GM18873 (cell line): ENCODE measurements around the gene YWHAE.
"Not testable (repeated sequence)": the region's sequence is repeated elsewhere in the genome, so short reads cannot be mapped to it uniquely, and the experiment has no call there.

Experiments used
- ATAC-seq: cut with Tn5 transposase; IDR thresholded peaks from one replicate; pipeline ENCODE4 v1.9.1; 2021; ENCODE audit warnings: mild to moderate bottlenecking, moderate library complexity, moderate number of reproducible peaks; ENCODE audit not compliant: unreplicated experiment, low FRiP score

The YWHAE gene

GRCh38 chr17:1413281-1413791 lies 13.3 kb upstream of the YWHAE start:
- ATAC-seq: no peak

- no peak for ATAC-seq
Measured at GRCh38 chr17:1412185-1413110, 12.4 kb upstream of the YWHAE start.

- no peak for ATAC-seq
Measured at GRCh38 chr17:1402262-1402586, 2.2 kb upstream of the YWHAE start.

DNA sequence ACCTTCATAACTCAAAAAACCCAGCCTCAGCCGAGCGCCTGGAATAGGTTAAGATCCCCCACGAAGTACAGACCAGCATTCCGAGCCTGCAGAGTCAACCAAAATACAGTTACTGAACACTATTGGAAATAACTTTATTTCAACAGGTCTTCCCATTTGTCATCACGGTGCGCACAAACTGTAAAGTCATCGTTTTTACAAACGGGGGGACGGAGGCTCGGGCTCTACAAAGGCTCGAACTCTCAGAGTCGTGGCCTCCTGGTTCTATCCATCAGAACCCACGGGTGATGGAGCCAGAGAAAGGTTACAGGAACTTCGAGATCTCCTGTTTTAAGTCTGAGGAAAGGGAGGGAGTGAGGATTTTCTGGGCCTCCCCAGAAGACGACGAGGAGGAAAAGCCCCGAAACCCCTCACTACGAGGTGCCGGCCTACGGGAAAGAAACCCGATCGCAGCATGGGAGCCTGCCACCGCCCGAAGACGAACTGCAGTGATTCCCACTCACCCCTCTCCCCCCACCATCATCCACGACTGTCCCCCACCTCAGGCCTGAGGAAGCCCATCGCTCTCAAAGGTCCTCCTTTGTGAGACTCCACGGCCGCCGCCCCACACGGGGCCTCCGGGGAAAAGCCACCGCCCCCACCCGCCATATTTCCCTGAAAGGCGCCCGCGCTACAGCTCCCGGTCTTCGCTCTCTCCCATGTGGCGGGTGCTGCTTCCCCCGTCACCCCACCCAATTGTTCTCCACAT lies 917 bp downstream of the YWHAE start:
- ATAC-seq: no peak

DNA sequence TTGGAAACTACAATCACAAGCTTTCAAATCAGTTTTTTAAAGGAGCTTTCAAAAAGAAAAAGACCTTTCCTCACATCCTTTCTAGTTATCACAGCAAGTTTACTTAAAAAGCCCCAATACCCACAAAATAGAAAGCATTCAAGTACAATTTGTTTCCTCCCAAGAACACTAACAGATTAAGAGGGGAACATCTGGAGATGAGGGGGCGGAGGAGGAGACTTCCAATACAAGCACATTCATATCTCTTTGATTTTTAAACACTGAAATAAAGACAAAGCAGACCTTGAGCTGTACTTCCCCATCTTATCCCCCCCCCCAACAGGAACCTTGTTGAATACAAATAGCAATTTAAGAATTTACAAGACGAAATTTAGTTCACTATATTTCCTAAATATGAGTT lies 2.0 kb downstream of the YWHAE start:
- no peak for ATAC-seq

GRCh38 chr17:1395876-1396665 lies 4.0 kb downstream of the YWHAE start:
- ATAC-seq: not testable (repeated sequence)

DNA sequence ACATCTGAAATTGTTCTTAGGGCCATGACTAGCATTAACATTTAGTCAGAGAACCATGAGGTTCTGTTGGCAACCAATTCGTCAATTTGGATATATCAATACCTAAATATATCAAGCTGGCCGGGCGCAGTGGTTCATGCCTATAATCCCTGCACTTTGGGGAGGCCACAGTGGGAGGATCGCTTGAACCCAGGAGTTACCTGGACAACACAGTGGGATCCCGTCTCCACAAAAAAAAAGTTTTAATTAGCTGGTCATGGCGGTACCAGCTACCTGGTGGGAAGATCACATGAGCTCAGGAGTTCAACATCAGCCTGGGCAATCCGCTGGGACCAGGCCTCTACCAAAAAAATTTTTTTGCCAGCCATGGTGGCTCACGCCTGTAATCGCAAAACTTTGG lies 8.4 kb downstream of the YWHAE start:
- no peak for ATAC-seq

DNA sequence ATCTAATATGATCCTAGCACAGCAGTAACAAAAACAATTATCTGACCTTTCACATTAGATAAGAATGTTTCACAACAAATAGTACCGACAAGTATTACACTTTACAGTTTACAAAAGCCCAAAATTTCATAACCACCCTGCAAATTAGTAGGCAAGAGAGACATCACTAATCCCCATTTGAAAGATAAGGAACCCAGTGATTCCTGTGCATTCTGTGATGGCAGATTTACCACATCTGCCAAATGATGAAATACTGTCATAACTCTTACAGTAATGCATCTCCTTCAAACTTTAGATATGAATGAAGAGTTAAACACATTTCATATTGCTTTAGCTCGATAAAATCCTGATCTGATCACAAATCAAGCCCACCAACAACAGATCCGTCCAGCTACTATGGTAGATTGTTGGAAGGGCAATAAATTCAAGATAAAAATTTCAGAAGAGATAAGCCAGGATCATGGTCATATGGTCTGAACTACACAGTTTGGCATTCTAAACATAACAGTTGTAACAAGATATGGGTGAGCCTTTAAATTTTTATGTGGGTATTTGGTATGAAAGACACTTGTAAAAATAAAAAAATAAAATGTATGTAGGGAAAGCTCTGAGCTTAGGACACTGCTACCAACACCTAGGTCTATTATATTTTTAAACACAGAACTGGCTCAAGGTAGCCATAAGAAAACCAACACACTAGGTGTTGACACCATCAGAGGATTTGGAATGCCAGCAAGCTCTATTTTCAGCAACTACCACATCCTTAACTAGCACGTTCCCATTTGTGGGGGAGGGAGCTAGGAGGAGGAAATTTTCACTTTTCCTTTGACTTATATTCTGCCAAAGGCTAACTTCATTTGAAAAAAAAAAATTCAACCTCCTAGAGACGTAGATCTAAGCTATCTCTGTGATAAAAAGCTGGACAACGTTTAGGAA lies 9.3 kb downstream of the YWHAE start:
- ATAC-seq: no peak

DNA sequence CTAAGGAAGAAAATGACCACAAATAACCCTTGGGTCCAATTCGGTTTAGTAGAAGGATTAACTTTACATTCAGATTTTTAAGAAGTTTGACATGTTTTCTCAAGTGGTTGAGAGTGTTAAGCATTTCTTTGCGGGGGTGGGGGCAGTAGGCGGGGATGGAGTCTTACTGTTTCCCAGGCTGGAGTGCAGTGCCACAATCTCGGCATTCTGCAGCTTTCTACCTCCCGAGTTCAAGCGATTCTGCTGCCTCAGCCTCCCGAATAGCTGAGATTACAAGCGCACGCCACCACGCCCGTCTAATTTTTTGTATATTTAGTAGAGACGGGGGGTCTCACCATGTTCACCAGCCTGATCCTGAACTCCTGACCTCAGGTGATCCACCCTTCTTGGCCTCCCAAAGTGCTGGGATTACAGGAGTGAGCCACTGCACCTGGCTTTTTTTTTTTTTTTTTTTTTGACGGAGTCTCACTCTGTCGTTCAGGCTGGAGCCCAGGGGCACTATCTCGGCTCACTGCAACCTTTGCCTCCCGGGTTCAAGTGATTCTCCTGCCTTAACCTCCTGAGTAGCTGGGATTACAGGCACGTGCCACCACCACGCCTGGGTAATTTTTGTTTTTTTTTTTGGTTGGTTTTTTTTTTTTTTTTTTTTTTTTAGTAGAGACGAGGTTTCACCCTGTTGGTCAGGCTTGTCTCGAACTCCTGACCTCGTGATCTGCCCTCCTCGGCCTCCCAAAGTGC lies 12.4 kb downstream of the YWHAE start:
- not testable (repeated sequence) for ATAC-seq

- ATAC-seq: not testable (repeated sequence)
Measured at GRCh38 chr17:1386675-1387190, 13.3 kb downstream of the YWHAE start.

DNA sequence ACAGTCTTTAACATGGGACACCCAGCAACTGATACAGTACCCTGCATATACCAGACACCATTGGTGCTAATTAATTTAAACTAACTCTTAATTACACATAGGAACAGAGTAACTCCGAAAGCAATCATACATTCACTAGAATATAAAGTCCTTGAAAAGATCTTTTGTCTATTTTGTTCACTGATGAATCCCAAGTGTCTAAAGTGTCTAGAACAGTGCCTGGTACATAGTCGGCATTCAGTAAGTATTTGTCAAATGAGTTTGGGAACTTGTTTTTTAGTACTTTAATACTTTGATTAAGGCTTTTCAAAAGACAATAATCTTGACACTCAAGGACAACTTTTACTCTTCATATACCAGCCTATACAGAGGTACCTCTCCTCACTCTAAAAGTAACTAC lies 13.8 kb downstream of the YWHAE start:
- ATAC-seq: no peak

DNA sequence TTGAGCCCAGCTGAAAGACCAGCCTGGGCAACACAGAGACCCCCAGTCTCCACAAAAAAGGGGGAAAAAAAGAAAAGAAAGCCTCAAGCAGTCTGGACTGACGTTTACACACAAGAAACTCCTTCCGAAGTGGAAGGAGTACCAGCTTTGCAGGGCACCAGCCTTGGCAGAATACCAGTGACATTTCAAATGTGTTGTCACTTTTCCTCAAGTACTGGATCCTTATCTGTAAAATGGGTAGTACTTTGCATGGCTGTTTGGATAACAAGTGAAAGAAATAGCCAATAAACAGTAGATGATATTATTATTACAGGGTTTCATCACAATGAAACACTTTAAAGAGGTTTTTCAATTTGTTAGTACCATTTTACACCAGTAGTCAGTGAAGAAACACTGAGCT lies 14.2 kb downstream of the YWHAE start:
- no peak for ATAC-seq

DNA sequence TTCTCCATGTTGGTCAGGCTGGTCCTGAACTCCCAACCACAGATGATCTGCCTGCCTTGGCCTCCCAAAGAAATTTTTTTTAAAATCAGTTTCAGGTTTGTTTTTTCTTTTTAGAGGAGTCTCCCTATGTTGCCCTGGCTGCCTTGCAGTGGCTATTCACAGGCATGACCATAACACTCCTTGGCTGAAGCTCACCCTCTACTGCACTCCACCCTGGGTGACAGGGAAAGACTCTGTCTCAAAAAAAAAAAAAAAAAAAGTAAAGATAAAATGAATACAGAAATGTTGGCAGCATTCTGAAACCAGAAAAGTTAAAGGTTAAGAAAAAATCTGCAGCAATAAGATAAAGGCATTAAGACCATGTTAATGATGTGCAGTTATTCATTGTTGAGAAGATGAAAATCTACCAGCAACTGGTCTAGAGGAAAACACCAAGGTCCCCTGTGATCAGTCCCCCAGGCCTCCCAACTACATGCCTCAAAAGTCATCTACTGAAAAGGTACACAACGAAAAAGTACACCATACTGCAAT lies 15.1 kb downstream of the YWHAE start:
- no peak for ATAC-seq

- ATAC-seq: no peak
Measured at GRCh38 chr17:1379930-1380313, 20.1 kb downstream of the YWHAE start.

DNA sequence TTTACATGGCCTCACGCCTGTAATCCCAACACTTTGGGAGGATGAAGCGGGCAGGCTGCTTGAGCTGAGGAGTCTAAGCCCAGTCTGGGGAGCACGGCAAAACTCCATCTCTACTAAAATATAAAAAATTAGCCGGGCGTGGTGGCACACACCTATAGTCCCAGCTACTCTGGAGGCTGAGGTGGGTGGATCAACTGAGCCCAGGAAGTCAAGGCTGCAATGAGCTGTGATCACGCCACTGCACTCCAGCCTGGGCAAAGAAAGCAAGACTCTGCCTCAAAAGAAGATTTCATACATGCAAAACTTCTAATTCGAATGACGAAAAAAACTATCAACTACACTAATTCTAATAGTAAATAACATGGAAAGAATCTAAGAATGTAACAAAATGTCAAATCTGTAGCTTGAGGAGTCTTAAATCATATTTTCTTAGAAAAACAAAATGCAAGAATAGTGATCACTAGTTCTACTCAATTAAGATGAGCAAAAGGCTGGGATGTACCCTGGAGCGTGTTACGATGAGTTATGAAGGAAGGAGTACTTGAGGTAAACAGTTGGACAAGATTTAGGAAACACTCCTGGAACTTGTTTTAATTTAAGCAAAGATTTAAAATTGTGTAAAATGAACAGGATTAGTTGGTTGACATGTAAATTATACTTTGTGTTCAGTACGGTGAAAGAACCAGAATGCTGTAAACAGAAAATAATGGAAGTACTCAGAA lies 20.7 kb downstream of the YWHAE start:
- ATAC-seq: no peak

DNA sequence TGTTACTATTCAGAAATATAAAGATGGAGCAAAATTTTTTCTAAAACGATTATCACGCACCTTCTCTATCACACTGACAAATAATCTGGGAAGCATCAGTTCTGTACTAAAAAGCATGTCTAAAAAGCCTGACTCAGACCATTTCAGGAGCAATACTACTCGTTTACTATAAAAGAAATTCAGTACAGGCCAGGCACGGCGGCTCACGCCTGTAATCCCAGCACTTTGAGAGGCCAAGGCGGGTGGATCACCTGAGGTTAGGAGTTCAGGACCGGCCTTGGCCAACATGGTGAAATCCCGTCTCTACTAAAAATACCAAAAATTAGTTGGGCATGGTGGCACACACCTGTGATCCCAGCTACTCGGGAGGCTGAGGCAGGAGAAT lies 21.6 kb downstream of the YWHAE start:
- ATAC-seq: not testable (repeated sequence)

- ATAC-seq: no peak
Measured at GRCh38 chr17:1377334-1377733, 22.7 kb downstream of the YWHAE start.

GRCh38 chr17:1376061-1376460 lies 24.0 kb downstream of the YWHAE start:
- no peak for ATAC-seq
